DMS114 treated with DMSO at 0.1 percent for 48 hours (cell line): ENCODE results near the gene CYB5RL.
"Not testable (repeated sequence)": the region's sequence is repeated elsewhere in the genome, so short reads cannot be mapped to it uniquely, and the experiment has no call there.

ENCODE experiments used
- DNase-seq: peaks from one replicate; lab custom pipeline; 2025; ENCODE audit not compliant: unreplicated experiment; lab: John Stamatoyannopoulos, UW

CYB5RL gene

DNA sequence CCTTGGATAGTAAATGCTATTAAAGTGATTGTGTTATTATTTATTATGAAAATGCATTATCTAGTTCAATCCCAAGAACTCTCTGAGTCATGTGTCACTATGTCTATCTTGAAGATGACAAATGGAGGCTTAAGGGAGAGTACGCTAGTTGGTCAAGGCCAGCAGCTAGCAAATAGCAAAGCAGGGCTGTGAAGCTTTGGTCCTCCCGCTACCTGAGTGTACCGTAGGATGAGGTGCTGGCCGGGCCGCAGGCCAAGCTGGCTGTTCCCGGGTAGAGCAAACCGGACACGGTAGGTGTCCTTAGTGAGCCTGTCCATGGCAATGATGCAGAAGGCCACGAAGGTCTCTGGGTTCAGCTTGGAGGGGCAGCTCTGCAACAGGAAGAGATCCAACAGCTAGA is 9.3 kb downstream of the CYB5RL start:
- DNase-seq, result no peak

DNA sequence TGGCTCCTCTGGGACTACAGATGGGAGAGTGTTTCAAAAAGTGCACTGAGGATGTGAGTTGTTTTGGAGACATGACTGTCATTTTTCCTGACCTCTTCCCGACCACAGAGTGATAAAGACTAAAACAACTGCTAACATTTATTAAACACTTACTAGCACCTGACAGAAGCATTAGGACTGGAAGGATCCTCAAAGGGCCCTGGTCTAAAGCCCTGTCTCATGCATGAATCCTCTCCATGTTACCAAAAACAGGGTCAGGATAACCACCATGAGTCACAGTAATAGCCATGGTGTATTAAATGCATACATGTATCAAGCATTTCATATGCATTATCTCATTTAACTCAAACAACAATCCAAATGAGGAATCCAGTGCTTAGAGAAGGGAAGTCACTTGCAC is 11.5 kb downstream of the CYB5RL start:
- no peak for DNase-seq

DNA sequence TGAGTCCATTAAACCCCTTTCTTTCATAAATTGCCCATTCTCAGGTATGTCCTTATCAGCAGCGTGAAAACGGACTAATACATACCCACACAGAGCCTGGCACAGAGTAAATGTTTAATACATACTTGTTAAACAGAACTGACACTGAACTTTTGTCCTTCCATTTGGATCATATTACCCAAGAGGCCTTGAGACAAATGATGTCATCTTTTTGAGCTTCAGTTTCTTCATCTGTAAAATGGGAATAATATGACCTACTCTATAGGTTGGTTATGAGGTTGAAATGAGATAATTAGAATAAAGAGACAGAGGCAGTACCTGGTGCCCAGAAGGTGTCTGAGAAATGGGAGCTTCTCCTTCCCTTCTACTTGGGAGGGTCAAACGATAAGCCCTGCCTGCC is 13.8 kb downstream of the CYB5RL start:
- no peak for DNase-seq

DNA sequence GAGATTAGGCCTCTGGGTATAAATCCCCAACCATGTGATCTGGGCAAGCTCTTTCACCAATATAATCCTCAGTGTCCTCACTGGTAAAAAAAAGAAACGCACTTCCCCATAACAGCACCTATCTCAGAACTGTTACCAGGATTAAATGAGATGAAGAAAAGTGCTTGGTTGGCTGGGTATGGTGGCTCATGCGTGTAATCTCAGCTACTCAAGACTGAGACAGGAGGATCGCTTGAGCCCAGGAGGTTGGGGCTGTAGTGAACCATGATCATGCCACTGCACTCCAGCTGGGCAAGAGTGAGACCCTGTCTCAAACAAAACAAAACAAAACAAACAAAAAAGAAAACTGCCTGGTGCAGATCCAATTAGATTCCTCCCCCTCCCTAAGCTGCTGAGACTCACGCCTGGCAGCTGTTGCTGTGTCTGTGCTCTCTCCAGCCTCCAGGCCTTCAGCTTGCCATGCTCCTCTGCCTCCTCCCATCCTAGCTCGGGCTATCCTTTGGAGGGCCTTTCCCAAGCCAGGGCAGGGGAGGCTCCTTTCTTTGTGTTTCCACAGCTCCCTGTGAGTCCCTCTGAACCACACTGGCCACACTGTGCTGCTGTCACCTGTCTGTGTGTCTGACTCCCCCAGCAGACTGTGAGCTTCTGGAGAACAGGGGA is 19.0 kb downstream of the CYB5RL start:
- DNase-seq, result no peak

DNA sequence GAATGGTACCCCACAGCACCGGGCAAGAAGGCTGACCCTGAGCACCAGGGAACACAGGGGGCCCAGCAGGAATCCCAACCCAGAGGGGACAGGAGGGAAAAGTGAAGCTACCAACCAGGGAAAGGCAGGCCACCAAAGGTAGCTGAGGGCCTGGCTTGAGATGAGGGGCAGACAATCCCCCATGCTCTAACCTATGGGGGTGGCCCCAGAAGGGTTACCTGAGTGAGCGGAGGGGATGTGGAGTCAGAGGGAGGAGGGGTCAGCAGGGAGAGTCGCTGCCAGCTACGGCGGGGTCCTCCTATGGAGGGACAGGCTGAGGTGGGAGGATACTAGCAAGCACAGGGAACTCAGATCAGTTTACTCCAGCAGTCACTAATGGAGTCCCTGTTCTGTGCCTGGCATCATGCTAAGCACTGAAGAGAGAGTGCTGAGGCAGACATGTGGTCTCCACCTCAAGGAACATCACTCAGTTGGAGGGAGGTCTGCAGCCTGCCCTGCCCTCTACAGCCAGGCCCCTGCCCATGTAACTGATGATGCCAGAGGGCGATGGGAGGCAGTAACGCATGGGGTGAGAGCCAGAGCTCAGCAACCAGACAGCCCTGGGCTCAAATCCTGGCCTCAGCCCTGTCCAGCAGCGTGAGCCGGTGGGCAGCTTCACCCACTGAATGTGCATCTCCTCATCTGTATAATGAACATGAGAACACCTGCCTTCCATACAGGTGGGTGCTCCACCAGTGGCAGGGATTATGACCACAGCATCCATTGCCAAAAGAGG is 21.3 kb downstream of the CYB5RL start:
- DNase-seq, result no peak

DNA sequence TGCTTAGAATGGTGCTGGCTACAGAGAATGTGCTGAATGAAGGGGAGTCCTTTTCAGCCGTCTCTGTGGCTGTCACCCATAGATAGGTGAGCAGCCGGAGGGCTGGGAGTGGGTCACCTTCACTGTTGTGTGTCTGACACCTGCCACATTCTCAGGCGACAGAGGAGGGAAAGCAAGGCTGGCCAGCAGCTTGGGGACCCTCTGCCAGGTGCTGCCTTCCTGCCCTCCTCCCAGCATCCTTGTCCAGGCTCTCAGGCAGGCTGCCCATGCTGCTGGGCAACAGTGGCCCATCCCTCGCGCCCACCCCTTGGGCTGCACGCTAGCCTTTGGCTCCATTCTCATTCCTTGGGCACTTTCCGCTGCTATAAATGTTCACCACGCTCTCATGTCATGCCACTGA is 22.1 kb downstream of the CYB5RL start:
- no peak for DNase-seq

DNA sequence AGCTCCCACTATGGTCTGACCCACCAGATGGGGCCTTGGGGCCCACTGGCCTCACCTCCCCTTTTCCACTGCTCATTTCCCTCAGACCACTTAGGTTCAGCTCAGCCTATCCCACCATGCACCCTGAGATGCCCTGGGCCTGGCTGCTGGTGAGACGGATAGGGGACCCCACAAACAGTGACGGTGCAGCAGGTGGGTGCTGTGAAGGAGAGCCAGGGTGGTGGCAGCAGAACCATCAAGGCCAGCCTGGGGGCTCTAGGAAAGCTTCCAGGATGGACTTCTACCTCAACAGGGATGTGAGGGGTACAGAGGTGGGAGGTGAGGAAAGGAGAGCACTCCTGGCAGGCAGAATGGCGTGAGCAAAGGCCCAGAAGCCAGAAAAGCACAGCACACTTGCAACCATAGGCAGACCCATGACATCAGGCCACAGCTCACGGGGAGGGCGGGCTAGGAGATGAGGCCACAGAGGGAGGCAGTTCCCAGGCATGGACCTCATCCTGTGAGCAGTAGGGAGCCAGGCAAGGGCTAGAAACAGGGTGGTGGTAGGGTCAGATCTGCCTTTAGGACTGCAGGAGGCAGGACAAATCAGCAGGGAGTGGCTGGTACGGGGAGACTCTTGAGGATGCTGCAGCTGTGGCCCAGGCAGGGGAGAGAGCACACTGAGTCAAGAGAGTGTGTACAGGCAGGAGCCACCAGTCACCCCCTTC is 23.1 kb downstream of the CYB5RL start:
- DNase-seq, result no peak

DNA sequence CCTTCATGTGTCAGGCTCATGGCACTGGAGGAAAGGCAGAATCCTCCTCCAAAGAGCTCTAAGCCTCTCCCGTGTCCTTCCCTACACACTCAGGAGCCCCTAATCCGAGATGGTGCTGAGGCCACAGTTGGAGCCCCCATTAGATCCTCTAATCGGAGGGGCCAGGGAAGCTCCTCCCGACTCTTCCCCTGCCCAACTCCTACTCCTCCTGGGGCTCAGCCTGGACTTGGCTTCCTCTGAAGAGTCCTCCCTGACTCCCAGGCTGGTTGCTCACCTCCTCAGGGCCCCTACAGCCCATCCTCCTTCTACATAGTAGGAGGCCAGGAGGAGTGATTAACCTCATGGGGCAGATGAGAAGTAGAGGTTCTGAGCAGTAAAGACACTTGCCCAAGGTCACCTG is 25.7 kb downstream of the CYB5RL start:
- no peak for DNase-seq

DNA sequence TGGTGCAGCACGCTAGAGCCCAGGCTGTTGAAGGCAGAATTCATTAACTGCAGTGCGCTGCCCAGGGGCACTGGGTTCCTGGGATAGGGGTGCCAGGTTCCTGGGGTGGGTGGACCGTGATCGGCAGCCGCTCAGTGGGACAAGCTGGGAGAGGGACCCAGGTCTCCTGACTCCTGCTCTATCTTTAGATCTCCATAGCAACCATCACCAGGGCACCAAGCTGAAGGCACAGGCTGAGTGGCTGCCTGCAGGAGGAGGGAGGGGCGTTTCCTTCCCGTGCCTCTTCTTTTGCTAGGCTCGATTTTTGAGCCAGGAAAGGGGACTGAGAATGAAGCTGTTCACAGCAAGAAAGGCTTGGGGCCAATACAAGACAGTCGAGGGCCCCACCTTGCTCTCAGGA is 26.1 kb downstream of the CYB5RL start:
- no peak for DNase-seq

DNA sequence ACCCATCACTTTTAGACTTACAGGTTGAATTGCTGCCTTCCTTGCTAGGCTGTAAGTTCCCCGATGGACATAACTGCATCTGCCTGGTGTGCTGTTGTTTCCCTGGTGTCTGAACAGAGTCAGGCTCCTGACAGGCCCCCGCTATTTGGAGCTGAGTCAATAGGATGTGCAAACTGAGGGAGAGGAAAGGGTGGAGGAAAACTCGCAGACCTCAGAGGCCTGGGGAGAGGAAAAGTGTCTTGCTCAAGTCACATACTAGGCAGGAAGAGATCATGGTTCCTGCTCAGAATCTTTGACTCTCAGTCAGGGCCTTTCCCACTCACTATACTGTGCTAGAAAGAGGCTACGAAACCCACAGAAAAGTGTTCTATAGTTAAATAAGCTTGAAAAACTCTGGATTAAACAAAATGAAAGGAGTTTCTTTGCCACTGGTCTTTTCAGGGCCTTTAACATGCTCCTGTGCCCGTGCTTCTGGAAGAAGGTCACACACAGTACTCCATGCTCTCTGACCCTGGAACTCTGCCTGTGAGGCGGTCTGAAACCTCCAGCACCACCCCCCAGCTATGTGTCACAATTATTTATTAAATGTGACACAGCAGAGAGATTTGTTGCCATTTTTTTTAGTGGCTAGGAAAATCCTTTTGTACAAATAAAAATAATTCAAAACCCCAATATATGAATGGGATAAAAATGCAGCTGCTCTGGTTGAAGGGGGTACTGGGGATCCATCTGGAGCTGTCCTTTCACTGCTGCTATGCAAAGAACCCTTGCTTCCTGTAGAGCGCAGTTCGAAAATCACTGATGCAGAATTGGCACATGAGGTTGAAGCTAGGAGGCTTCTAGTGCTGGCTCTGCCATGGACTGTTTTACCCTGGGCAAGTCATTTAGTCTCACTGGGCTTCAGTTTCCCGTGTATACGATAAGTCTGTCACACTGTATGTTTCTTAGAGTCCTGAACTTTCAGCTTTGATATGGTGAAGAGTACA is 26.9 kb downstream of the CYB5RL start:
- DNase-seq, result no peak

DNA sequence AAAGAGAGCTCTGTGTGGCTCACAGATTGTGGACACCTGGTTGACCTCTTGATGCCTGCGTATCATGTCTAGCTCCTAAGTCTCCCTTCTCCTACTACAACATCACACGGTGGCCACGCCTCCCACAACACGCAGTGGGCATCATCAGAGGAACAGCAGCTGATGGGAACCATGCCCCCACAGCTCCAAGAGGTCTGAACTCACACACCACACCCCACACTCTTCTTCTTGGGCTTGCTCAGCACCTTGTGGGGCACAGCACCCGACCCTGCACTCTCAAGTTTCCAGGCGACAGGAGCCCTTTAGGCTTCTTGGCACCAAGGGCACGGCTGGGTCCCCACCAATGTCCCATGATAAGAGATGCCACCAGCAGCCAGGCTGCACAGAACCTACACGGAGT is 28.2 kb downstream of the CYB5RL start:
- no peak for DNase-seq

DNA sequence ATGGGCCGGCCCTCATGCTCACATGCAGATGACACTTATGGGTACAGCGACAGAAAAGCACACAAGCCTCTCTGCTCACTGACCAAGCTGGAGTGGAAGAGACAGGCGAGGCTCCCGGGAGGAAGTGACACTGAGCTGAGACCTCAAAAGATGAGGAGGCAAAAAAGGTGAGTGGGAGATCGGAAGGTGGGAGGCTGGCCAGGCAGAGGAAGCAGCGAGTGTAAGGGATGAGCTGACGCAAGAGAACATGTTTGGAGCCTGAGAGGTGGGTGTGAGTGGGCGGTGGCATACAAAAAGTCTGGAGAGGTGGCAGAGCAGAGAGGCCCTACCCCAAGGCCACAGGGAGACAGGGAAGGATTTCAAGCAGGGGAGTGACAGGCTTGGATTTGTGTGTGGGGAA is 28.8 kb downstream of the CYB5RL start:
- DNase-seq, result no peak

DNA sequence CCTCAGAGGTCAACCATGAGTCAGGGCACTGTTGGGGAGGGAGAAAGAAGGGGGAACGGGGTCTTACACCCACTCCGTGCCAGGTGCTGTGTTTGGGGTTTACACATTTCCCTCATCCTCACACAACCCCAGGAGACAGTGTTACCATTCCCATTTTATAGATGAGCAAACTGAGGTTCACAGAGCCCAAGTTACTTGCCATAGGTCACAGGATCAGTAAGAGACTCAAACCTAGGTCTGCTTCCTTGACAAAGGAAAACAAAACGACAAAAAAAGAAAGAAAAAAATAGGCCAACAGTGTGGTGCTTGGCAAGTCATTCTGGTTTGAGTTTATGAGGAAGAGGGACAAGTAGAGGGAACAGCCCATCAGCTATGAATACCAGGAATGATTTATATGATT is 30.8 kb downstream of the CYB5RL start:
- DNase-seq, result no peak

DNA sequence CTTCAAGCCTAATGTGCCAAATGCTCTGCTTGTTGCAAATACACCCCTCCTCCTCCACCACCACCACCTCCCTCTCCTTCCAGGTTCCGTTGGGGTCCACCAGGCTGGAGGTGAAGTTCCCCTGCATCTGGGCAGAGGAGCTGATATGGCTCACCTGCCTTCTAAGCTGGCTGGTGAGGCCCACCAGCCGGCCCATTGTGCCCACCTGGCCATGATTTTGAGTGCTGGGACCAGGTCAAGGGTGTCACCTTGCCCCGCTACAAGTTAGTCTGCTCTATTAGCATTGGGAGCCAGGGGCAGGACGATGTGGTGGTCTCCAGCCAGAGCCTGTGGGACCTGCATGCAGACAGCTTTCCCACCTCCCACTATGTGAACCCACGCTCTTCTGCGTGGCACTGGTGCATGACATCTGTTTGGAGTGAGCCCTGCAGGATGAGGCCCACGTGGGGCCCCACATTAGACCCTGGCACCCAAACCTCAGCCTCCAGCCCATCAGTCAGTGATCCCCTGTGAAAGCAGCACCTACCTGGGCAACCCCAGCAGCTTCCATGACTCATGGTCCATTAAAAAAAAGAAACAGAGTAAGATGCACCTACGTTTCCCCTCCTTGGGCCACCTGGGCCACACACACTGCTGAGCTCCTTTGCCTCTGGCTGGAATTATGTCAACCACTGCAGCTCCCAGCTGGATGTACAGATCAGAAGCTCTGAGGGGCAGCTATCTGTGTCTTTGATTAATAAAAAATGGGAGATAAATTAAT is 31.4 kb downstream of the CYB5RL start:
- no peak for DNase-seq

DNA sequence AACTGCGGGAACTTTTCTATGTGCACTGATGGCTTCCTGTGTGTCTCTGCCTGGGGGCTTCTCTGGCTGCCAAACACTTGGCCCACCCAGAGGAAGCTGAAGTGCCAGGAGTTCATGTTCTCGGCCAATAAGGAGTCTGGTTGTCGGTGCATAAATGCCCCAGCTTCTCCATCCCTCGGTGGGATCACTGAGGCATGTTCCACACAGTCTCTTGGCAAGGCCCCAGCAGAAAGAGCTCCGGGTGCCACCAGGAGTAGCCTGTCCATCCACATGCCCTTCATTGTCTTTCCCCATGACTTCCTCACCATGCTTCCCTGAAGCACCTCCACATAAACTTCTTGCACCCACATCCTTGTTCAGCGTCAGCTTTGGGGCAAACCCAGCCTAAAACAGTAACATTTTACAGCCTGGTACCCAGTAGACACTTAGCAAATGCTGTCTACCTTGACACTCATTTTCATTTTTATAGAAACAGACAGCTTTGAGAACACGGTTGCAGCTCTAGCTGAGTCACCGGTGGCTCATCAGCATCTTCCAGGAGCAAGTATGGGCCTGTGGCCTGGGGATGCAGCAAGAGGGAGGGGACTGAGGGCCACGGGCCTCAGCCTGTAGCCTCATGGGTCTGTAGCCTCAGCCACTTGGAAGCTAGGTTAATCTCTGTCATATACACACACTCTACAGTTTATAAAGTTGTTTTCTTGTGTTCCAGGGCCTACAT is 32.2 kb downstream of the CYB5RL start:
- no peak for DNase-seq

DNA sequence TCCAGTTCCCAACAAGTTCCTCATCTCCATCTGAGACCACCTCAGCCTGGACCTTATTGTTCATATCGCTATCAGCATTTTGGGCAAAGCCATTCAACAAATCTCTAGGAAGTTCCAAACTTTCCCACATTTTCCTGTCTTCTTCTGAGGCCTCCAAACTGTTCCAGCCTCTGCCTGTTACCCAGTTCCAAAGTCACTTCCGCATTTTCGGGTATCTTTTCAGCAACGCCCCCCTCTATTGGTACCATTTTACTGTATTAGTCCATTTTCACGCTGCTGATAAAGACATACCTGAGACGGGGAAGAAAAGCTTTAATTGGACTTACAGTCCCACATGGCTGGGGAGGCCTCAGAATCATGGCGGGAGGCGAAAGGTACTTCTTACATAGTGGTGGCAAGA is 33.5 kb downstream of the CYB5RL start:
- DNase-seq, result not testable (repeated sequence)

DNA sequence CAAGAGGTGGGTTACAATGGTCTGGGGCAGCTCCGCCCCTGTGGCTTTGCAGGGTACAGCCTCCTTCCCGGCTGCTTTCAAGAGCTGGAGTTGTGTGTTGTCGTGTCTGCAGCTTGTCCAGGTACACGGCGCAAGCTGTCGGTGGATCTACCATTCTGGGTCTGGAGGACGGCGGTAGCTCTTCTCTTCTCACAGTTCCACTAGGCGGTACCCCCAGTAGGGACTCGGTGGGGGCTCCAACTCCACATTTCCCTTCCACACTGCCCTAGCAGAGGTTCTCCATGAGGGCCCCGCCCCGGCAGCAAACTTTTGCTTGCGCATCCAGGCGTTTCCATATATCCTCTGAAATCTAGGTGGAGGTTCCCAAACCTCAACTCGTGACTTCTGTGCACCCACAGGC is 34.7 kb downstream of the CYB5RL start:
- DNase-seq, result no peak

DNA sequence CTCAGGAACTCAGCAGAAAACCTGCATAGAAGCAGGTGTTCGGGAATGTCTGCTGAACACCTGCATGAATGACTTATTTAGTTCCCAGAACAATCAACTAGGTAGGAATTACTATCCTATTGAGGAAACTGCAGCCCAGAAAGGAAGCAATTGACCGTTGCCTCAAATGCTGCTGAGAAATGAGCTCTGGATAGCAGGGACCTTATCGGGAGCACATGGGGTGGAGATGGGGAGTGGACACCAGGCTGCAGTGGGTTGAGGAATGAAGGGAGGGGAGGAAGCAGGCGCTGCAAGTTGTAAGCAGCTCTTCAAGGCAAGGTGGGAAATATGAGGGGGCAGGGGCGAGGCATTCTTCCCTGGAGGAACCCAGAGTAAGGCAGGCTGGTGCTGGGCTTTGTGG is 36.3 kb downstream of the CYB5RL start:
- DNase-seq, result no peak

DNA sequence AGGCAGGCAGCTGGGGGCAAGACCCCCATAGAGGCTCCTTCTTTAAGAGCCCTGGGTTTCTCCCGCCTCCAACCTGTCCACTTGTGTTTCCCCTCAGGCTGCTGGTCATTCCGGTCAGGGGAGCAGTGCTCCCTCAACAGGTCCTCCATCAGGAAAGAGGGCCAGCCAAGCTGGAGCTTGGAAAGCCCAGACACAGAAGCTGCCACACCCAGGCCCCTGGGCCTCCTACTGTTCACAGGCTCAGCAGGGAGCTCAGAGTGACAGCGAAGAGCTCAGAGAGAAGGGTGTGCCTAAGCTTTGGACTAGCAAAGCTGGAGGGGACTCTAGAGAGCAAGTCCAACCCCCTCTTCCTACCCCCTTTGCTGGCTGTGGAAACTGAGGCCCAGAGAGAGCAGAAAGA is 36.8 kb downstream of the CYB5RL start:
- DNase-seq, result no peak
